GM18526 (cell line): ENCODE results near the gene FAS.
A peak's percentile ranks its signal among the peaks of the same experiment; 100 is the strongest.

Experiments
- POLR2A ChIP-seq: IDR thresholded peaks from 3 replicates; pipeline ENCODE4 v1.6.1; 2011; ENCODE audit not compliant: insufficient read length; ENCODE audit errors: extremely low read depth

Gene FAS

DNA sequence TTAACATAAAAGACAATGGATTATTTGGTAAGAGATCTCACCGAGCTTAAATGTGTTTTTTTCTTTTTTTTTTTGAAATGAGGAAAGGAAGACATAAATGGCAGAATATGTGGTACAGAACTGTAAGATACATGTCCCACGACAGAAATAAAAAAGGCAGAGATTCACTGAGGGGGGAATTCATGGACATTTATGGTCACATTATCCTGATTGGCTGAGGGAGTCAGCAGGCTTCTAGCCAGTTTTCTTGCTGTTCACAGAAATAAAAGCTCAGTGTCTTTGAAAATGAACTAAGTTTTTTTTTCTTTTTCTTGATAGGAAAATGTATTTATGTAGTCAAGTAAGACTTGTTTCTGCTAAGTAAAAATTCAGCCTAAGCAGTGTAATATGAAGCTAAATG lies 8.2 kb upstream of the FAS start:
- no peak for TF ChIP-seq POLR2A

- no peak for TF ChIP-seq POLR2A
Measured at GRCh38 chr10:88983206-88983605, 7.4 kb upstream of the FAS start.

DNA sequence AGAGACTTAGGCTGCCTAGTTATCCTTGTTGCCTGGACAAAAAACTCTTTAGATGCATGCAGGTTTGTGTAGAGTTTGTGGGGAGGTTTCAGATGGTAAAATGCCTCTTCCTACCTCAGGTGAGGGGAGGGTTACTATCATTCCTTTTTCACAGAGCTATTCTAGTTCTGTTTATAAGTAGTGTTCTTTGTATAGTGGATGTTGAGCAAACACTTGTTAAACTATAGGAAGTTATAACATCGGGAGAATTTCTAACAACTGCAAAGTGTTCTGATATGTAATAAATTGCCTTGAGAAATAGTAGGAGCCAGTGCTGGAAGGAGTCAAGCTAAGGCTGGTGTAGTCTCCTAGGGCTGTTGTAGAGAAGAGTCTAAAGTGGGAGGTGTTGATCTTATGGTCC lies 6.7 kb upstream of the FAS start:
- TF ChIP-seq POLR2A: no peak

DNA sequence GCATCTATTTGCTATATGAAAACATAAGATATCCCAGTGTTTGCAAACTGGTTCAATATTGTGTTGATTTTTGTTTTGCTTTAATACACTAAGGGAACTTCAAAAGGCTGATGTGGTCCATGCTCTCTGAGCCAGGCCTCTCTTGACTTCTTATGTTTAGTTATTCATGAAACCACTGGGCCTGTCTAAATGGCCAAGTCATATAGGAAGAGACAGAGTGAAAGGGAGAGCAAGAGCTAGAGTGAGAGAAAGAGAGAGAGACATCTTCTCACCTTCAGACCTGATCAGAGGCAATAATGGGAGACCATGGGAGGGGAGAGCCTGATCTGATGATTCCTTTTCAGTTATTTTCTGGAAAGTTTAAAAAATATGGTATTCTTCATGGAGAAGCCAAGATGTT lies 6.1 kb upstream of the FAS start:
- no peak for TF ChIP-seq POLR2A

GRCh38 chr10:88986549-88987242 lies 3.9 kb upstream of the FAS start:
- TF ChIP-seq POLR2A: no peak

GRCh38 chr10:88987243-88987725 lies 3.3 kb upstream of the FAS start:
- TF ChIP-seq POLR2A: no peak

GRCh38 chr10:88987840-88988239 lies 2.8 kb upstream of the FAS start:
- no peak for TF ChIP-seq POLR2A

DNA sequence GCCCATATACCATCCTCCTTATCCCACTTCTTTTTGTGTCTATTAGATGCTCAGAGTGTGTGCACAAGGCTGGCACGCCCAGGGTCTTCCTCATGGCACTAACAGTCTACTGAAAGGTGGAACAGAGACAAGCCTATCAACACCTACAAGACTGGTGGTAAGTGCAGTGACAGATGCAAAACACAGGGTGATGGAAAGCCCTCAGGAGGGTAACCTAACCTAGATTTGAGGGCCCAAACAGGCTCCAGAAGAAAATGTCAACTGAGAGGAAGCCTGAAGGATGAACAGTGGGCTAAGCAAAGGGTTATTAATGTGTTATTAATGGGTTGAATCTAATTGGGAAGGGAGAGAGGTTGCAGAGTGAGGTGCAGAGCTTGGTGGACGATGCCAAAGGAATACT lies 1.2 kb upstream of the FAS start:
- TF ChIP-seq POLR2A: no peak

DNA sequence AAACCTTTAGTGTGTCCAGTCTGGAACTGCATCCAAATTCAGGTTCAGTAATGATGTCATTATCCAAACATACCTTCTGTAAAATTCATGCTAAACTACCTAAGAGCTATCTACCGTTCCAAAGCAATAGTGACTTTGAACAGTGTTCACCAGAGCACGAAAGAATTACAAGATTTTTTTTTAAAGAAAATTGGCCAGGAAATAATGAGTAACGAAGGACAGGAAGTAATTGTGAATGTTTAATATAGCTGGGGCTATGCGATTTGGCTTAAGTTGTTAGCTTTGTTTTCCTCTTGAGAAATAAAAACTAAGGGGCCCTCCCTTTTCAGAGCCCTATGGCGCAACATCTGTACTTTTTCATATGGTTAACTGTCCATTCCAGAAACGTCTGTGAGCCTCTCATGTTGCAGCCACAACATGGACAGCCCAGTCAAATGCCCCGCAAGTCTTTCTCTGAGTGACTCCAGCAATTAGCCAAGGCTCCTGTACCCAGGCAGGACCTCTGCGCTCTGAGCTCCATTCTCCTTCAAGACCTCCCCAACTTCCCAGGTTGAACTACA lies 694 bp upstream of the FAS start:
- no peak for TF ChIP-seq POLR2A

GRCh38 chr10:88991161-88991898 lies 732 bp downstream of the FAS start:
- TF ChIP-seq POLR2A: no peak

DNA sequence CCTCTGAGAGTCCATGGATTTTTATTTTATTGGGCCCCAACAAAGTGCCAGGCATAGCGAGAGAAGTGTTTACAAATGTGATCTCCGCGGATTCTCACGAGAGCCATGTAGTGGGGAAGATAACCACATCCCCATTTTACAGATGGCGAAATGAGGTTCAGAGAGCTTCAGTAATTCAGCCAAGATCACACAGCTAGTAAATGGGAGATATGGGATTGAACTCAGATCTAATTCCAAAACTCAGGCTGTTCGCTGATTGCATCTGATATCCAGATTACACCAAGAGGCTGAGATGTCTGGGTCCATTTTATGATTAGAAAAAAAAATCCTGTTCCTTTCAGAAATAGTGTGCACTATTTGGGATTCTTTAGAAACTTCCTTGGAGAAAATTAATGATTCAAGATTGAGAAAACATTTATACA lies 1.3 kb downstream of the FAS start:
- peak; percentile 23 for TF ChIP-seq POLR2A

- no peak for TF ChIP-seq POLR2A
Measured at GRCh38 chr10:88992921-88993524, 2.4 kb downstream of the FAS start.

DNA sequence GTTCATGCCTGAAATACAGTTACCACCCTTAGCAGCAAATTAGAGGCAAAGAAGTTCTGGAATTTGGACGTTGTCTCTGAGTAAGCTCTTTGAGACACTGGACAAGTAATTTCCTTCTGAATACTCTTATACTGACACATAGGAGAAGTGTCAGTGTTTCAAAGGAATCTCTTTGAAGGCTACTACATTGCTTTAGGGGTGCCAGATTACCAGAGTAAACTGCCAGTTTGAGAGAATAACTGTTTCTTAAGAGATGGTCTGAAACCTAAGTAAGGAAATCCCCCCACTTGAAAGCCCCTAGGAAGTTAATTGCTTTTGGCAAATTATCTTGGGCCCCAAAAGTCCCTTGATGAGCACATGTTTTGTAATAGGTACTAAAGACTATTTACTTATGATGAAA lies 3.4 kb downstream of the FAS start:
- TF ChIP-seq POLR2A: peak; percentile 15

DNA sequence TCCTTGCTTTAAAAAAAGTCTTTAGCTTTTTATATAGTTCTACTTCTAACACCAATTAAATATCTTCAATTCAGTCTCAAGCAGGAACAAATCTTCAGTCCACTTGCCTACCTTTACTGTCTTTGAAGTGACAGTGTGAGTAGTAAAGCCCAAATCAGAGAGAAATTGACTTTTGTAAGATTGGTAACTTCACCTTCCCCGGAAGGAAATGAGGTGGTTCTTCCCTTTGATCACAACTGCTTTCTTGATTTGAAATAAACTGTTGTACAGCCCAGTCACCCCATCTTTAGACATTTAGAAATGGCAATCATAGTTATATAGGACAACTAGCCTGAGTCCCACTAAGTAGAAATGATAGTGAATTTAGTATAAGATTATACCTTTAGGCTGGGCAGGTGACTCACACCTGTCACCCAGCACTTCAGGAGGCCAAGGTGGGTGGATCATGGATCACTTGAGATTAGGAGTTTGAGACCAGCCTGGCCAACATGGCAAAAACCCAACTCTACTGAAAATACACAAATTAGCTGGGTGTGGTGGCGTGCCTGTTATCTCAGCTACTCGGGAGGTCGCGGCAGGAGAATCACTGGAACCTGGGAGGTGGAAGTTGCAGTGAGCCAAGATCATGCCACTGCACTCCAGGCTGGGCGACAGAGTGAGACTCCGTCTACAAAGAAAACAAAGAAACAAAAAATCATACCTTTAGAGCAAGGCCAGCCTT lies 4.7 kb downstream of the FAS start:
- no peak for TF ChIP-seq POLR2A

- TF ChIP-seq POLR2A: no peak
Measured at GRCh38 chr10:88996927-88997326, 6.3 kb downstream of the FAS start.
